Vagina (tissue), 2 donors: ENCODE measurements around the gene TPPP3.

Source experiments
- POLR2A ChIP-seq, 2 donors: fragments of 450-650 bp; IDR thresholded peaks; one replicate each; pipeline ENCODE4 v1.6.1; 2017; ENCODE audit warnings: antibody characterized with exemption in 2 of 2, mild to moderate bottlenecking in 2 of 2, moderate library complexity in 2 of 2
- POLR2AphosphoS5 ChIP-seq, 2 donors: sonication (generic); formaldehyde crosslinking; IDR thresholded peaks; one replicate each; pipeline ENCODE4 v1.9.0; 2017; ENCODE audit warnings: antibody characterized with exemption in 2 of 2, mild to moderate bottlenecking in 2 of 2, low read depth in 1 of 2; ENCODE audit not compliant: insufficient read depth in 1 of 2
- TF ChIP-seq, protein P1 (sequence below), 3 experiments: fragments of 450-650 bp in 2 of 3; fragments of 200-600 bp in 1 of 3; sonication (generic) in 1 of 3; IDR thresholded peaks; one replicate each; pipeline ENCODE4 v1.5.1; 2017 to 2019; ENCODE audit warnings: antibody characterized with exemption in 3 of 3, mild to moderate bottlenecking in 2 of 3, moderate library complexity in 2 of 3

DNA sequence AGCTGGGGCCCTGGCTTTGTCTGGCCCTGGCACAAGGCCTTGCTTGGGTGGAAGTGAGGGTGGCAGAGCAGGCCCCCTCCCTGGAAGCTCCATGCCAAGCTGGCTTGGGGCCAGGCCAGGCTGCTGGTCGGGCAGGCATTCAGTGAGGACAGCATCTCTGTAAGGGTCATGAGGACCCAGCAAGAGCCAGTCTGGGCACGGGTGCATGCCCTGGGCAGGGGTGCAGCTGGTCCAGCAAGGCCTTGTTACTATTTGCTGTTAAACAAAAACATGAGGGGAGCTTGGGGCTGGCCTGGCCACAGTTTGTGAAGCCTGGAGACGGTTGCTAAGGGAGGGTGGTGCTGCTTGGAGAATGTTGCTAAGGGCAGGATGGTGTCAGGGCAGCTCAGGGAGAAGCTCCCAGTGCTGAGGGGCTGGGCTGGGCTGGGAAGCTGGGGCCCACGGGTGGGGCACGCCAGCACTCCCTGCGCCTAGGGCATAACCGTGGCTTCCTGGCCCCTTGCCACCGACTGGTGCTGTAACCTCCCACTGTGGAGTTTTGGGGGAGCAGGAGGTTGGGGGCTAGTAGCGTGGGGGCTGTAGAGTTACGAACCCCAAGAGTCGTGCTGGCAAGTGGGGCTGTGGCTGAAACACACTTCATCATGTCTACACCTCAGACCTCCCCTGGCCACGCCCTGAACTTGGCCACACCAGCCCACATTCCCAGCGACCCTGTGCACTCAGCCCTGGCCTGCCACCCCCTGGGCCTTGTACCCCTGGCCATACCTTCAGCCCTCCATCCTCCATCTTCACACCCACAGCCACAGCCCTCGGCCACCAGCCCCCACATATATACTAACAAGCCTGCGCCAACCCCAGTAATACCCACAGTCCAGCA lies 1.6 kb downstream of the TPPP3 start:
- TF ChIP-seq, protein P1, sequence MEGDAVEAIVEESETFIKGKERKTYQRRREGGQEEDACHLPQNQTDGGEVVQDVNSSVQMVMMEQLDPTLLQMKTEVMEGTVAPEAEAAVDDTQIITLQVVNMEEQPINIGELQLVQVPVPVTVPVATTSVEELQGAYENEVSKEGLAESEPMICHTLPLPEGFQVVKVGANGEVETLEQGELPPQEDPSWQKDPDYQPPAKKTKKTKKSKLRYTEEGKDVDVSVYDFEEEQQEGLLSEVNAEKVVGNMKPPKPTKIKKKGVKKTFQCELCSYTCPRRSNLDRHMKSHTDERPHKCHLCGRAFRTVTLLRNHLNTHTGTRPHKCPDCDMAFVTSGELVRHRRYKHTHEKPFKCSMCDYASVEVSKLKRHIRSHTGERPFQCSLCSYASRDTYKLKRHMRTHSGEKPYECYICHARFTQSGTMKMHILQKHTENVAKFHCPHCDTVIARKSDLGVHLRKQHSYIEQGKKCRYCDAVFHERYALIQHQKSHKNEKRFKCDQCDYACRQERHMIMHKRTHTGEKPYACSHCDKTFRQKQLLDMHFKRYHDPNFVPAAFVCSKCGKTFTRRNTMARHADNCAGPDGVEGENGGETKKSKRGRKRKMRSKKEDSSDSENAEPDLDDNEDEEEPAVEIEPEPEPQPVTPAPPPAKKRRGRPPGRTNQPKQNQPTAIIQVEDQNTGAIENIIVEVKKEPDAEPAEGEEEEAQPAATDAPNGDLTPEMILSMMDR (IDR thresholded peaks at IDR 0.05), result no peak
- no peak for TF ChIP-seq POLR2AphosphoS5 (IDR thresholded peaks at IDR 0.05; ENCODE audit: insufficient read depth in 1 of 2, low read depth in 1 of 2)
- TF ChIP-seq POLR2A (IDR thresholded peaks at IDR 0.05), result no peak
